HL-60 (cell line): ENCODE results near the gene KIAA1217.

Source experiments
- DNase-seq, 2 experiments: peaks; one replicate each; pipeline ENCODE4 v3.0.0-alpha.2; 2010 to 2020; ENCODE audit warnings: low read depth in 1 of 2, low spot score in 1 of 2
- H3K27ac ChIP-seq: fragments of 250-450 bp; sonication (Bioruptor Pico); replicated peaks from 2 replicates; pipeline ENCODE4 v1.5.1; 2020; ENCODE audit warnings: mild to moderate bottlenecking, moderate library complexity
- H3K27me3 ChIP-seq: fragments of 250-450 bp; sonication (Bioruptor Pico); 2 replicates; pipeline ENCODE4 v1.5.1; 2021; ENCODE audit warnings: mild to moderate bottlenecking, moderate library complexity; ENCODE audit not compliant: insufficient read depth, poor library complexity, severe bottlenecking
- H3K4me3 ChIP-seq: replicated peaks from 2 replicates; pipeline ENCODE4 v1.5.1; 2011; ENCODE audit warnings: mild to moderate bottlenecking, control low read depth, low read length; ENCODE audit not compliant: insufficient read depth
- CTCF ChIP-seq: IDR thresholded peaks from one replicate; pipeline ENCODE4 v1.5.1; 2011; ENCODE audit warnings: low read length, control low read depth, inconsistent platforms; ENCODE audit not compliant: insufficient read depth
- GABPA ChIP-seq: IDR thresholded peaks from 2 replicates; pipeline ENCODE4 v1.6.1; 2012; ENCODE audit warnings: low read depth
- POLR2AphosphoS5 ChIP-seq: IDR thresholded peaks from 2 replicates; pipeline ENCODE4 v1.6.1; 2012; ENCODE audit warnings: low read depth
- SPI1 ChIP-seq: IDR thresholded peaks from 2 replicates; pipeline ENCODE4 v1.6.1; 2012; ENCODE audit warnings: low read depth, mild to moderate bottlenecking, borderline replicate concordance
- TF ChIP-seq, protein P1 (sequence below): IDR thresholded peaks from 2 replicates; pipeline ENCODE4 v1.6.1; 2012; ENCODE audit warnings: low read depth; ENCODE audit not compliant: insufficient replicate concordance

Gene KIAA1217

GRCh38 chr10:24493165-24493564 is 284.2 kb downstream of the KIAA1217 start:
- TF ChIP-seq SPI1 = no peak
- no peak for TF ChIP-seq POLR2AphosphoS5
- TF ChIP-seq GABPA = no peak
- TF ChIP-seq, protein P1, sequence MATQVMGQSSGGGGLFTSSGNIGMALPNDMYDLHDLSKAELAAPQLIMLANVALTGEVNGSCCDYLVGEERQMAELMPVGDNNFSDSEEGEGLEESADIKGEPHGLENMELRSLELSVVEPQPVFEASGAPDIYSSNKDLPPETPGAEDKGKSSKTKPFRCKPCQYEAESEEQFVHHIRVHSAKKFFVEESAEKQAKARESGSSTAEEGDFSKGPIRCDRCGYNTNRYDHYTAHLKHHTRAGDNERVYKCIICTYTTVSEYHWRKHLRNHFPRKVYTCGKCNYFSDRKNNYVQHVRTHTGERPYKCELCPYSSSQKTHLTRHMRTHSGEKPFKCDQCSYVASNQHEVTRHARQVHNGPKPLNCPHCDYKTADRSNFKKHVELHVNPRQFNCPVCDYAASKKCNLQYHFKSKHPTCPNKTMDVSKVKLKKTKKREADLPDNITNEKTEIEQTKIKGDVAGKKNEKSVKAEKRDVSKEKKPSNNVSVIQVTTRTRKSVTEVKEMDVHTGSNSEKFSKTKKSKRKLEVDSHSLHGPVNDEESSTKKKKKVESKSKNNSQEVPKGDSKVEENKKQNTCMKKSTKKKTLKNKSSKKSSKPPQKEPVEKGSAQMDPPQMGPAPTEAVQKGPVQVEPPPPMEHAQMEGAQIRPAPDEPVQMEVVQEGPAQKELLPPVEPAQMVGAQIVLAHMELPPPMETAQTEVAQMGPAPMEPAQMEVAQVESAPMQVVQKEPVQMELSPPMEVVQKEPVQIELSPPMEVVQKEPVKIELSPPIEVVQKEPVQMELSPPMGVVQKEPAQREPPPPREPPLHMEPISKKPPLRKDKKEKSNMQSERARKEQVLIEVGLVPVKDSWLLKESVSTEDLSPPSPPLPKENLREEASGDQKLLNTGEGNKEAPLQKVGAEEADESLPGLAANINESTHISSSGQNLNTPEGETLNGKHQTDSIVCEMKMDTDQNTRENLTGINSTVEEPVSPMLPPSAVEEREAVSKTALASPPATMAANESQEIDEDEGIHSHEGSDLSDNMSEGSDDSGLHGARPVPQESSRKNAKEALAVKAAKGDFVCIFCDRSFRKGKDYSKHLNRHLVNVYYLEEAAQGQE = no peak
- TF ChIP-seq CTCF = no peak
- H3K4me3 ChIP-seq = no peak overlapping the region
- no peaks in the 10 kb centered on the region for H3K27me3 ChIP-seq
- no peak for DNase-seq
- no peak overlapping the region for H3K27ac ChIP-seq

DNA sequence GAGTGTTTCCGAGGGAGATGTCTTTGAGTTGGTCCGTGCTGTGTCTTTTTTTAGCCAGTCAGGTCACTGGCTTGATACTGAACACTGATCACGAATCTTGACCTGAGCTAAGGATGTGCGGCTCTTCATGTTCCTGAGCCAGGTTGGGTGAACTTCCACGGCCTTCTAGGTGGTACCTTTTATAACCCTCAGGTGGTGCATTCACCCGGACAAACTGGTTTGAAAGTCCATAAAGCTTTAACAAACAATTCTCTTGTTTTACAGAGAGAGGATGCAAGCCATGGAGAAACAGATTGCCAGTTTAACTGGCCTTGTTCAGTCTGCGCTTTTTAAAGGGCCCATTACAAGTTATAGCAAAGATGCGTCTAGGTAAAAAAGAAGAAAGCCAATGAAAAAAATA is 285.3 kb downstream of the KIAA1217 start:
- H3K4me3 ChIP-seq = no peak overlapping the region
- DNase-seq = no peak

GRCh38 chr10:24494777-24495176 is 285.8 kb downstream of the KIAA1217 start:
- DNase-seq = no peak
- Histone ChIP-seq H3K27me3 (no peaks in the 10 kb centered on the region), H3K4me3 (no peak overlapping the region), H3K27ac (no peak overlapping the region)
- TF ChIP-seq POLR2AphosphoS5 (no peak), SPI1 (no peak), CTCF (no peak), GABPA (no peak)
- TF ChIP-seq, protein P1 = no peak

More for the DNA sequence above, 285.3 kb downstream of the KIAA1217 start:
- TF ChIP-seq GABPA = no peak
- TF ChIP-seq, protein P1 = no peak
- no peak for TF ChIP-seq CTCF
- TF ChIP-seq SPI1 = no peak
- no peak for TF ChIP-seq POLR2AphosphoS5
- Histone ChIP-seq H3K27me3 (no peaks in the 10 kb centered on the region), H3K27ac (no peak overlapping the region)
